Stimulated activated CD8-positive, alpha-beta memory T cell treated with anti-CD3 and anti-CD28 coated beads, Interleukin-15, amount 100 ng/mL, for 48 hours (primary cell): ENCODE measurements around the gene ENTPD7.
"Not testable (repeated sequence)": the region's sequence is repeated elsewhere in the genome, so short reads cannot be mapped to it uniquely, and the experiment has no call there.

ENCODE experiments used
- DNase-seq, 2 donors: peaks; one replicate each; pipeline ENCODE4 v3.0.0-alpha.2; 2020; ENCODE audit warnings: low read depth in 2 of 2

The ENTPD7 gene

GRCh38 chr10:99689461-99689860 lies 30.2 kb downstream of the ENTPD7 start:
- no peak for DNase-seq

GRCh38 chr10:99693933-99694583 lies 34.7 kb downstream of the ENTPD7 start:
- no peak for DNase-seq

GRCh38 chr10:99695761-99696160 lies 36.5 kb downstream of the ENTPD7 start:
- DNase-seq = no peak

GRCh38 chr10:99698504-99699080 lies 39.3 kb downstream of the ENTPD7 start:
- no peak for DNase-seq

- DNase-seq = no peak
Measured at GRCh38 chr10:99700649-99701048, 41.3 kb downstream of the ENTPD7 start.

- no peak for DNase-seq
Measured at GRCh38 chr10:99708428-99709012, 49.2 kb downstream of the ENTPD7 start.

GRCh38 chr10:99709480-99710229 lies 50.3 kb downstream of the ENTPD7 start:
- DNase-seq = no peak

GRCh38 chr10:99711129-99711719 lies 51.9 kb downstream of the ENTPD7 start:
- no peak for DNase-seq

- no peak for DNase-seq
Measured at GRCh38 chr10:99714446-99714845, 55.1 kb downstream of the ENTPD7 start.

- DNase-seq = no peak
Measured at GRCh38 chr10:99720387-99720786, 61.1 kb downstream of the ENTPD7 start.

GRCh38 chr10:99730026-99730425 lies 70.7 kb downstream of the ENTPD7 start:
- DNase-seq = no peak

GRCh38 chr10:99731306-99732032 lies 72.2 kb downstream of the ENTPD7 start:
- DNase-seq = no peak

- DNase-seq = peak; percentile 91 to 92
Measured at GRCh38 chr10:99732033-99732842, 72.9 kb downstream of the ENTPD7 start, which contains the start of the genes COX15 and CUTC. COX15 (minus strand) TSS chr10:99732127; CDS start chr10:99732049, 78 bp downstream. CUTC (plus strand) TSS chr10:99732234; CDS start chr10:99732349, 115 bp downstream.

GRCh38 chr10:99733366-99733765 lies 74.1 kb downstream of the ENTPD7 start:
- DNase-seq = no peak

- not testable (repeated sequence) for DNase-seq
Measured at GRCh38 chr10:99734111-99734510, 74.8 kb downstream of the ENTPD7 start.

GRCh38 chr10:99740260-99740659 lies 81.0 kb downstream of the ENTPD7 start:
- DNase-seq = no peak

- DNase-seq = no peak
Measured at GRCh38 chr10:99740933-99741559, 81.7 kb downstream of the ENTPD7 start.

GRCh38 chr10:99742254-99742653 lies 82.9 kb downstream of the ENTPD7 start:
- no peak for DNase-seq

- DNase-seq = no peak
Measured at GRCh38 chr10:99742701-99743100, 83.4 kb downstream of the ENTPD7 start.

- DNase-seq = no peak
Measured at GRCh38 chr10:99743841-99744240, 84.5 kb downstream of the ENTPD7 start.
